GM23338 (cell line): ENCODE results near the gene EPAS1.

Experiments
- CTCF ChIP-seq, 2 experiments: fragments of 200-600 bp in 1 of 2; sonication (generic) in 1 of 2; conservative IDR thresholded peaks; 2 replicates each; pipeline versions ENCODE4 v1.5.1 to v1.6.1; 2016 to 2017; ENCODE audit warnings: antibody characterized with exemption in 2 of 2, low read depth in 2 of 2, mild to moderate bottlenecking in 2 of 2, moderate library complexity in 1 of 2
- EZH2 ChIP-seq: fragments of 200-600 bp; sonication (generic); IDR thresholded peaks from one replicate; pipeline ENCODE4 v1.8.0; 2017; ENCODE audit warnings: antibody characterized with exemption, mild to moderate bottlenecking, low read depth; ENCODE audit not compliant: unreplicated experiment
- EZH2phosphoT487 ChIP-seq: fragments of 200-600 bp; sonication (generic); IDR thresholded peaks from one replicate; pipeline ENCODE4 v1.8.1; 2018; ENCODE audit warnings: antibody characterized with exemption; ENCODE audit not compliant: unreplicated experiment
- POLR2AphosphoS5 ChIP-seq: IDR thresholded peaks from 2 replicates; pipeline ENCODE4 v1.6.1; 2016; ENCODE audit warnings: antibody characterized with exemption, low read depth
- REST ChIP-seq: IDR thresholded peaks from one replicate; pipeline ENCODE4 v1.6.1; 2018; ENCODE audit warnings: antibody characterized with exemption; ENCODE audit not compliant: unreplicated experiment
- STAT1 ChIP-seq: IDR thresholded peaks from one replicate; pipeline ENCODE4 v1.6.1; 2016; ENCODE audit warnings: antibody characterized with exemption; ENCODE audit not compliant: unreplicated experiment
- ZNF331 ChIP-seq: fragments of 250-450 bp; sonication (Bioruptor Pico); IDR thresholded peaks from 2 replicates; pipeline ENCODE4 v1.5.0; 2020; ENCODE audit warnings: low read depth, mild to moderate bottlenecking, moderate library complexity

- TF ChIP-seq CTCF (conservative IDR thresholded peaks at IDR 0.05; ENCODE audit: low read depth in 2 of 2) (no peak), POLR2AphosphoS5 (no peak), STAT1 (no peak), ZNF331 (CRISPR knock-in tag) (no peak), REST (no peak), EZH2phosphoT487 (no peak), EZH2 (no peak)
Measured at GRCh38 chr2:46400016-46400415, 102.8 kb downstream of the EPAS1 start.
